GM21381 (cell line): ENCODE measurements around the gene TMEM53.

Source experiments
- ATAC-seq: cut with Tn5 transposase; IDR thresholded peaks from one replicate; pipeline ENCODE4 v1.9.1; 2021; ENCODE audit warnings: mild to moderate bottlenecking, moderate library complexity; ENCODE audit not compliant: unreplicated experiment

Gene TMEM53

GRCh38 chr1:44631647-44632539, 42.4 kb downstream of the TMEM53 start:
- peak; percentile 64 for ATAC-seq

DNA sequence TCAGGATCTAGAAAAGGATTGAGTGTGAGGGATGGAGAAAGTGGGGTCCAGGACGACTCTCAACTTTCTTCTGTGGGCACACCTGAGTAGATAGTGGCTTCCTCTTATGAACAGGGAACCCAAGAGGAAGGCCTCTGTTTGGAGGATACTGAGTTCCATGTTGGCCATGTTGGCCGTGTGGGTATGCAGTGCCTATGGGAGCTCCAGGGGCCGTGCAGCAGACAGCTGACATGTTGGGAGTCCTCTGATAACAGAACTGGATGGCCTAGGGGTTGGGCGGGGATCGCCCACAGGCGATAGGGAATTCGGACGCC, 43.0 kb downstream of the TMEM53 start:
- ATAC-seq: peak; percentile 19

- ATAC-seq: no peak
Observed at GRCh38 chr1:44630116-44630515, 44.2 kb downstream of the TMEM53 start.

DNA sequence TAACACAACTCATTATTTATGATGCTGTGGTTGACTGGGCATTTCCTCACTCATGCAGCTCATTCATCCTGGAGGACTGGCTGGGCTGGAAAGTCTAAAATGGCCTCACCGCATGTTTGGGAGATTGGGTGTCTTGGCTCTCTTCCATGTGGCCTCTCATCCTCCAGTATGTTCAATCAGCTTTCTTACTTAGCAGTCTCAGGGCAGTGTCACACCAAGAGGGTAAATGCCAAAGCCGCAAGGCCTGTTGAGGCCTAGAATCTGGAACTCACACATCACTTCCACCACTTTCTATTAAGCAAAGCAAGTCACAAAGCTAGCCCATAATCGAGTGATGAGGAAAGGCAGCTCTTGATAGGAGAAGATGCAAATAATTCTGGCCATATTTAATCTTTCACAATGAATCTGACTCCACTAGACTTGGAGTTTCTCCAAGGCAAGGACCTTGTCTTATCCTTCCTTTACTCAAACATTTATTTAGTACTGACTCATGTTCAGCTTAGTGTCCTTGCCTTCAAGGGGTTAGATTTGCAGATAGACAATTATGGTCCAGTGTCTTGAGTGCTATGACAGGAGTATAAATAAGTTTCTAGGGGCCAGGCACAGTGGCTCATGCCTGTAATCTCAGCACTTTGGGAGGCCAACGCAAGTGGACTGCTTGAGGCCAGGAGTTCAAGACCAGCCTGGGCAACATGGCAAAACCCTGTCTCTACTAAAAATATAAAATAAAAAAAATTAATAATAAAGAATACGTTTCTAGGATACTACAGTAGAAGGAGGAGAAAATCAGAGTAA, 45.1 kb downstream of the TMEM53 start:
- no peak for ATAC-seq

- ATAC-seq: no peak
Observed at GRCh38 chr1:44625348-44625747, 48.9 kb downstream of the TMEM53 start.

- ATAC-seq: no peak
Observed at GRCh38 chr1:44624268-44624901, 49.9 kb downstream of the TMEM53 start.

GRCh38 chr1:44621841-44622286, 52.4 kb downstream of the TMEM53 start:
- ATAC-seq: no peak

GRCh38 chr1:44620072-44620471, 54.2 kb downstream of the TMEM53 start:
- ATAC-seq: no peak

DNA sequence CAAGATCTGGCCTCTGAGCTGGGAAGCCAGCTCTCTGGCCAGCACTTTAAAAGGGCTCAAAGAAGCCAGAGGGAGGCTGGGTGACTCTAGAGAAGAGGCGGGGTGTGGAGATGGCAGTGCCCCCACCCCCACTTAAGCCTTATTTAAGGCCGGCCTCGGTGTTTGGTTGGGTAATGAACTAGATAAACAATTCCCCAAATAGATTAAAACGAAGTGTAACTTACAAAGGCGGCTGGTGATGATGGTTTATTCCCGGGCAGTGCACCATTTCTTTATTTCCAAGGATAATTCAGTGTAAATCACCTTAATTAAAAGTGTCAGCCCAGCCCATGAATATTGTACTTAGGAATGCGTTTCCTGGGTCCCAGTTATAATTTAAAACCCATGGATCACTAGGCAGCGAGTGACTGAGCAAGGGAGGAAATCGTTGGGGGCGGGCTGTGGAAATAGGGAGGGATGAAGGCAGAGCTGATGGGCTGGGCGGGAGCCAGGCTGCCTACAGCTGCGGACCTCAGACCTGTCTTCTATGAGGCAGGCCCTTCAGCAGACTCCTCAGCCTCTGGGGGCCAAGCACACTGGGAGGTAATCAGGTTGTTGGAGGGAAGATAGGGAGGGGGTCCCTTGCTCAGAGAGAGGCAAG, 54.9 kb downstream of the TMEM53 start:
- no peak for ATAC-seq

GRCh38 chr1:44617703-44618029, 56.6 kb downstream of the TMEM53 start:
- no peak for ATAC-seq

- ATAC-seq: no peak
Observed at GRCh38 chr1:44616991-44617702, 57.1 kb downstream of the TMEM53 start.

GRCh38 chr1:44616284-44616990, 57.8 kb downstream of the TMEM53 start:
- ATAC-seq: no peak

- ATAC-seq: no peak
Observed at GRCh38 chr1:44613941-44614340, 60.3 kb downstream of the TMEM53 start.

GRCh38 chr1:44611866-44612265, 62.4 kb downstream of the TMEM53 start:
- ATAC-seq: no peak

DNA sequence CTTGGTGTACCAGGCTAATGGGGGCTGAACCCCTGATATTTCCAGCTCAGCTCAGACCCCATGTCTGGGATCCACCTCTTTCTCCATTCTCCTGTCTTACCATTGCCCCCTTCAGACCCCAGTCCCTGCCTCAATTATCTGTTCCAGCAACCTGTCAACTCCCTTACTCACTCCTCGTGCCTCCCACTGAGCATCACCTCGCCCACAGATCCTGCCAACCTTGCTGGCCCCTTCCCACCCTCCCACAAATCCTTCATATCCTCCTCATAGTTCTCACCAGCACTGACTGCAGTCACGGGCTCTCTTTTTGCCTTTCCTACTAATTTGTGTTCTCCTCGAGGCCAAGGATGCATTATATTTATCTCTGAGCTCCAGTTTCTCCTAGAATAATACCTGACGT, 62.9 kb downstream of the TMEM53 start:
- ATAC-seq: no peak

- ATAC-seq: no peak
Observed at GRCh38 chr1:44610527-44611148, 63.6 kb downstream of the TMEM53 start.

DNA sequence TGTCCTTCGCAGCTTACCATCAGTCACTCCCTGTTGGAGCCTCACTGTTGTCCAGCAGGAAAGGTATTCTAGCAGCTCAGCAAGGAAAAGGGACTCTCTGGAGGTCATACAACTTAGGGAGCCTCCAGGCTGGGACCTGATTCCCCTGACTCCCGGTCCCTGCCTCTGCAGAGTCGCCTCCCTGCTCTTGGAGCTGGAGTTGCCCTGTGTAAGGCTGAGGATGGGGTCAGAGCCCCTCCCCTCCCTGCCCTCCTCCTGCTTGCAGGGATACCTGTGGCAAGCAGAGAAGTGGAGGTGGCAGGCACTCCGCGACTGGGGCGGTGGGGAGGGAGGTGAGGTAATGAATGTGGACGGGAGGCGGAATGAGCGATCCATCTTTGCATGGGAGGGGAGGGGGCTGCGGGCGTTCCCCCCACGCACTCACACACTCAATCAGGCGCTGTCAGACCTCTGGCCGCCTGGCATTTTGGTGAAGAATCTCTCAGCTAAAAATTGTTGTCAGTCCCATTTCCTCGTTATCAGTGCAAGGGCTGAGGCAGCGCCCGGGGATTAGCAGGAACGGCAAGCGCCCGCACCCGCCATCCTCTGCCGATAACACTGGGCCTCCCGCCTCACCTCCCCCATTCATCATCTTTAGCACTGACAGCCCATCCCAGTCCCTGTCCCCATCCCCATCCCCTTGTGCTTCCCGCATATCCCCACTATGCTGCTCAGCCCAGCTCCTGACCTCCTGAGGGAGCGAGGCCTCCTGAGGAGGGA, 64.3 kb downstream of the TMEM53 start:
- no peak for ATAC-seq

GRCh38 chr1:44609412-44609767, 64.9 kb downstream of the TMEM53 start:
- no peak for ATAC-seq

- no peak for ATAC-seq
Observed at GRCh38 chr1:44608141-44608540, 66.1 kb downstream of the TMEM53 start.
